Left kidney (tissue), 2 donors: Measurements from ENCODE around the gene COL18A1. TPM values are rescaled to one million over a fixed set of nuclear protein-coding genes. Genes with fewer than 3 reads are reported as not detected.

ENCODE experiments used
- DNase-seq: peaks from one replicate; pipeline ENCODE4 v3.0.0-alpha.2; 2013
- polyA plus RNA-seq: library from polyadenylated mRNA; unstranded; fragments of 120-200 nt; gene quantifications from one replicate; pipeline ENCODE4 v1.2.1, GENCODE V29; 2013; ENCODE audit not compliant: insufficient read length

COL18A1 gene
- polyA plus RNA-seq, 1 donor: 104 TPM

DNA sequence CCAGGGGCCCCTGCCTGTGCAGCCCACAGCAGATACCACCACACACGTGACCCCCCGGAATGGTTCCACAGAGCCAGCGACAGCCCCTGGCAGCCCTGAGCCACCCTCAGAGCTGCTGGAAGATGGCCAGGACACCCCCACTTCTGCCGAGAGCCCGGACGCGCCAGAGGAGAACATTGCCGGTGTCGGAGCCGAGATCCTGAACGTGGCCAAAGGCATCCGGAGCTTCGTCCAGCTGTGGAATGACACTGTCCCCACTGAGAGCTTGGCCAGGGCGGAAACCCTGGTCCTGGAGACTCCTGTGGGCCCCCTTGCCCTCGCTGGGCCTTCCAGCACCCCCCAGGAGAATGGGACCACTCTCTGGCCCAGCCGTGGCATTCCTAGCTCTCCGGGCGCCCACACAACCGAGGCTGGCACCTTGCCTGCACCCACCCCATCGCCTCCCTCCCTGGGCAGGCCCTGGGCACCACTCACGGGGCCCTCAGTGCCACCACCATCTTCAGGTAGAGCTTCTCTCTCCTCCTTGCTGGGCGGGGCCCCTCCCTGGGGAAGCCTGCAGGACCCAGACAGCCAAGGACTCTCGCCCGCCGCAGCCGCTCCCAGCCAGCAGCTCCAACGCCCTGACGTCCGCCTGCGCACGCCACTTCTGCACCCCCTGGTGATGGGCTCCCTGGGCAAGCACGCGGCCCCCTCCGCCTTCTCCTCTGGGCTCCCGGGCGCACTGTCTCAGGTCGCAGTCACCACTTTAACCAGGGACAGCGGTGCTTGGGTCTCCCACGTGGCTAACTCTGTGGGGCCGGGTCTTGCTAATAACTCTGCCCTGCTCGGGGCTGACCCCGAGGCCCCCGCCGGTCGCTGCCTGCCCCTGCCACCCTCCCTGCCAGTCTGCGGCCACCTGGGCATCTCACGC is 51.0 kb downstream of the COL18A1 start:
- no peak for DNase-seq

DNA sequence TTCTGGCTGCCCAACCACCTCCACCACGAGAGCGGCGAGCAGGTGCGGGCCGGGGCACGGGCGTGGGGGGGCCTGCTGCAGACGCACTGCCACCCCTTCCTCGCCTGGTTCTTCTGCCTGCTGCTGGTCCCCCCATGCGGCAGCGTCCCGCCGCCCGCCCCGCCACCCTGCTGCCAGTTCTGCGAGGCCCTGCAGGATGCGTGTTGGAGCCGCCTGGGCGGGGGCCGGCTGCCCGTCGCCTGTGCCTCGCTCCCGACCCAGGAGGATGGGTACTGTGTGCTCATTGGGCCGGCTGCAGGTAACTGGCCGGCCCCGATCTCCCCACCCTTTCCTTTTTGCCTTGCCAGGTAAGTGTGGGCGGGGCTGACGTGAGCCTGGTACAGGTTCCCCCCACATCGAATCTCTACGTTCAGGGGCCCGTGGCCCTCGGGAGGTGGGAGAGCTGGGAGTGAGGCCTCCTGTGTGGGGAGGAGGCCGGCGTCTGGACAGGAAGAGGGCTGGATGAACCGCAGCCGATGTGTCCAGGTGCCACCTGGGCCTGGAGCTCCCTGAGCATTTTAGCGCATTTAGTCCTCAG is 51.7 kb downstream of the COL18A1 start:
- no peak for DNase-seq

DNA sequence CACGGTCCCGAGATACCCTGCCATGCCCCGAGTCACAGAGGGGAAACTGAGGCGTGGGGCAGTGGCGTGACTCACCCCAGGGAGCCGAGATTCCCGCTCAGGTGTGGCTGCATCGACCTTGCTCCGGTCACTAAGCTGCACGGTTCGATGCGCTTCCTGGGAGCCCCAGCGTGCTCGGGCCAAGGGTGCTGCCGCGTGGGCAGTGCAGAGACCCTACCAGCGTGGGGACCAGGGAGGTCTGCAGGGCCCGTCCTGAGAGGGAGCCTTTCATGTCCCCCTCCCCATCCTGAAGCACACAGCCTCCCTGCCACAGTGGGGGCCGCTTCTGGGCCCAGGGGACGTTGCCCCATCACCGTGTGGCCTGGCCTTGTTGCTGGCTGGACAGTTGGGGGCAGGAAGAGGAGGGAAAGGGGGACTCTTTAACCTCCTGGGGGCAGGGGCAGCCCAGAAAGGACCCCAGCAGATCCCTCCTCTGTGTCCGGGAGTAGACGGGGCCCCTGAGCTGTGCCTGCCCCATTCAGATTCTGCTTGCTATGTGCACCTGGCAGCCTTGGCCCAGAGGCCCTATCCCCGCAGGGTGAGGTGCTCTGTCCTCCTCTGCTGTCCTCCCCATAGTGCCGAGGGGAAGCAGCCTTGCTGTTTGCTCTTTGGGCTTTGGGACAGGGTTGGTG is 52.3 kb downstream of the COL18A1 start:
- DNase-seq: no peak

DNA sequence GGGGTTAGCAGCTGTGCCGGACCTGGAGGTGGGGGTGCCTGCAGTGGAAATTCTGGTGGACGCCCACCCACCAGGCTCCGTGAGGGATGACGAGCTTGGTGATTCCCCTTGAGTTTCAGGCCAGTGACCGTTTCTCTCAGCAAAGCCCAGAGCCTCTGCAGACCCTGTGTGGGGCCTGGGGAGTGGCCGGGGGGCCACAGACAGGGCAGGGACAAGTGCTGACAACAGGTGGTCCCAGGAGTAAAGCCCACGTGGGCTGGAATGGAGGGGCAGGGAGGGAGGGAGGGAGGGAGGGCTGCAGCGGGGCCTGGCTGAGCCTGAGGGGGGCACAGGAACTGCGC is 52.8 kb downstream of the COL18A1 start:
- DNase-seq: no peak

DNA sequence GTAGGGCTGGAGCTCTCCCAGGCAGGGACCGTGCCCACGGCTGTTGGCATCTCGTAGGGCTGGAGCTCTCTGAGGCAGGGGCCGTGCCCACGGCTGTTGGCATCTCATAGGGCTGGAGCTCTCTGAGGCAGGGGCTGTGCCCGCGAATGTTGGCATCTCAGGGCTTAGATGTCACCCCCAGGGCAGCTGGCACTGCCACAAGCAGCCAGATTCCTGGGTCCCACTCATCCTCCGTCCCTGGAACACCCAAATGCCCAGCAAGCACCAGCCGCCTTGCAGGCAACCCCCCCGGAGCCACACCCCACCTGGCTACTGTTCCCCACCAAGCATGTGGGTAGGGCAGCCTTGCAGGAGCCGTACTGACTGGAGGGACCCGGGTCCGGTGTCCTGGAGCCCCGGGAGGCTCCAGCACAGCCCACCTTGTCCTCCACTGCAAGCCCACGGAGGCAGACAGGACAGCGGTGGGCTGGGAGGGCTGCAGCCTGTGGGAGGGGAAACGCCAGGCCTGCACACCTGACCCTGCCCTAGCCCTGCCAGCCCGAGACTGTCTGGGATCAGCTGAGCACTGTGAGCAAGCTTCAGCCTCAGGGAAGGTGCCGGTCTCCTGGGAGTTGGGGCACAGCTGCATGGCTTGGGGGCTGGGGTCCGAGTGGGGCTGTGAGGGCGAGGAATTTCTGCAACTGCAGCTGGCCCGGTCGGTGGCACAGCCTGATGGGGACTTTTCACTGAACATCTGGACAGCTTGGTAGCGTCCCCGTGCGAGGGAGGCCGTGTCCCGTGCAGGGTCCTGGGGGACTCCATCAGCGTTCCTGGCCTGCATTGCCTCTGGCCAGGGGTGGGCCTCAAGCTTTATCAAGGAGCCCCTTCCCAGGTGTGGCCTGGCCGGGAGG is 53.6 kb downstream of the COL18A1 start:
- DNase-seq: no peak

DNA sequence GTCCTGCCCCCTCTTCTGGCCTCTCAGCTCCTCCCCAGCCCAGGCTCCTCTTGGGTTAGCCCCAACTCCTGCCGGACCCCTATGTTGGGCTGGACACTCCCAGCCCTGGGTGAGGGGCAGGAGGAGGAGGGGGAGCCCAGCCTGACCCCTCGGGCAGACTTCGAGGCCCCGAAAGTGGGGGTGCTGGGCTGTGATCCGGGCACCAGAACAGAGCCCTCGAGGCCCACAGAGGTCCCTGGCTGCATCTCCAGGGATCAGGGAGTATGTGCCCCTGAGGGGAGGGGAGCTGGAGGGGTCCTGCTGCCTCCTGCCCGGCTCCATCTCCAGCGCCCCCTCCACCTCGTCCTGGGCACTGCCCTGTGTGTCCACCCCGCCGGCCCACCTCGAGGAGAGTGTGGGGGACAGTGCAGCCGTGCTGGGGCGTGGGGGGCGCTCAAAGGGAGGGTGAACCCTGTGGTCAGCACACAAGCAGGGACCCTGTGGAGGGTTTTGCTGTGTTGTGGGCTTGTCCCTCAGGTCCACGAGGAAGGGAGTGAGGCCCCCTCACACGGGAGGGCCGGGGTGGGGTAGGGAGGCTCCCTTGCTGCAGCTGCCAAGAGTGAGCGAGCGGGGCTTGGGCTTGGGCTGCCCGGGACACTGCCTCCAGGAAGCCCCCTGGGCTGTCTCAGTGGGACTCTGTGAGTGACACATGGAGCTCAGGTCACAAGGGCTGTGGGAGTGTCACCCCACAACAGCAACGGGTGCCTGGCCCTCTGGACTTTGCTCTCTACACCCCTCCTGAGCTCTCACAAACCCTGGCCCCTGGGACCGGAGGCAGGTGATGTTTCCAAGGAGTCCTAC is 54.4 kb downstream of the COL18A1 start:
- DNase-seq: no peak

DNA sequence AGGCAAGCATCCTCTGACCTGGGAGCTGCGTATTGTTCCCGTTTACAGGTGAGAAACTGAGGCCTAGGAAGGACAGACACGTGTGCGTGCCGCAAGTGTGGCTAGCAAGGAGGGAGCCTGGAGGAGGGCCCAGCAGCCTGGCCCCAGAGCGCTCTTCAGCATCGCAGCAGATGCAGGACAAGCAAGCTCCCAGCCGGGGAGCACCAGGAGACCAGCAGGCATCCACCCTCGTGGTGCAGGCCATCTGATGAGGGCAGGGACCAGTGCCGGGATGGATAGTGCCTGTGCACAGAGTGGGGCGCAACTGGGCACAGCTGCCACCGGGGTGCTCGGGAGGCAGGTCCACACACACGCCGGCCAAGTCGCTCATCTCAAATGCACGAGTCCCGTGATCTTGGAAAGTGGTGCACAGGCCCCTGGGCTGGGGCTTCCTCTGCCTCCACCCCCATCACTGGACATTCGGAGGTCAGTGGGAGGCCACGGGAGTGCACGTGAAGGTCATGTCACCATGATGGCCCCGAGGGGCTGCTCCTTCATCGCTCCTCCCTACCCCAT is 55.1 kb downstream of the COL18A1 start:
- DNase-seq: no peak

DNA sequence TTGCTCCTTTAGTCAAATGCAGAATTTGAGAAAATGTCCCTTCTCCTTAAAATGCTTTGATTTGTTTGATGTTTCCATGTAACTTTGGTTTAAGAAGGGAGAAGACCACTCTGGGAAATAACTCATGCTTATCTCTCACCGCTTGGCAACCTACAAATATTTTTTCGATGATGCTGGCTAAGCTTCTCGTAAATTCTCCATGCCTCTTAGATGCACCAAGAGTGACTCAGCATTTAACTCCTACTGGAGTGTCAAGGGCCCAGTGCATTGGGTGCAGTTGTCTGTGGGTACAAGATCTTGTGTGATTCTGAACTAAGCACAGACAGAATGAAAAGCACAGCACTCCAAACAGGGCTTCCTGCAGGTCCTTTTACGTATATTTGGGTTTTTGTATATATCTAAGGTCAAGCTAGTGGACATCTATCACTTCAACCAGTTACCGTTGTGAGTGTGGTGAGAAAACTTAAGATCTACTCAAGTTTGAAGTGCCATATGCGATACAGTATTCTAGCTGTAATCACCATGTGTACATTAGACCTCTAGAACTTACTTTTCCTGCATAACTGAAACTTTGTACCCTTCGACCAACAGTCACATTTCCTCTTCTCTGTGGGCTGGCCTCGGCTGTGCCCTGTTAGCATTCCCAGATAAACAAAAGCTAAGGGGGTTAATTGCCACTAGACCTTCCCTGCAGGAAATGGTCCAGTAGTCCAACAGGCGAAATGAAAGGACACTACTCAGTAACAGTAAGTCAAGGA is 55.8 kb downstream of the COL18A1 start:
- no peak for DNase-seq

DNA sequence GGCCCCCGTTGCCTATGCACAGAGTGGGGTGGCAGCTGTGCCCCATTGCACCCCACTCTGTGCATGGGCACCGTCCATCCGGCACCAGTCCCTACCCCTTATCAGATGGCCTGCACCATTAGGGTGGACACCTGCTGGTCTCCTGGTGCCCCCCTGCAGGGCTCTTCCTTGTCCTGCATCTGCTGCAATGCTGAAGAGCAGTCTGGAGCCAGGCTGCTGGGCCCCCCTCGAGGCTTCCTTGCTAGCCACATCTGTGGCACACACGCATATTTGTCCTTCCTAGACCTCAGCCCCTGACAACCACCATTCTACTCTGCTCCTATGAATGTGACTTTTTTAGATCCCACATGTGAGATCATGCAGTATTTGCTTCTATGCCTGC is 56.4 kb downstream of the COL18A1 start:
- no peak for DNase-seq

DNA sequence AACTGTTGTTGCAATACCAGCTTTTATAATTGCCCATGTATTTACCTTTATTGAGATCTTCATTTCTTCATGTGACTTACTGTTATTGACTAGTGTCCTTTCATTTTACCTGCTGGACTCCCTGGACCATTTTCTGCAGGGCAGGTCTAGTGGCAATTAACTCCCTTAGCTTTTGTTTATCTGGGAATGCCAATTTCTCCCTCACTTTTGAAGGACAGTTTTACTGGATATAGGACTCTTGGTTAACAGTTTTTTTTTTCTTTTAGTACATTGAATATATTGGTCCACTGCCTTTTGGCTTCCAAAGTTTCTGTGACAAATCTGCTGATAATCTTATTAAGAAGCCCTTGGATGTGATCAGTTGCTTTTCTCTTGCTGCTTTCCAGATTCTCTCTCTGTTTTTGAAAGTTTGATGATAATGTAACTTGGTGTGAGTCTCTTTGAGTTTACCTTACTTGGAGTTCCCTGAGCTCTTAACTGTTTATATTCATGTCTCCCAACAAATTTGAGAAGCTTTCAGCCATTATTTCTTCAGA is 56.9 kb downstream of the COL18A1 start:
- DNase-seq: no peak

DNA sequence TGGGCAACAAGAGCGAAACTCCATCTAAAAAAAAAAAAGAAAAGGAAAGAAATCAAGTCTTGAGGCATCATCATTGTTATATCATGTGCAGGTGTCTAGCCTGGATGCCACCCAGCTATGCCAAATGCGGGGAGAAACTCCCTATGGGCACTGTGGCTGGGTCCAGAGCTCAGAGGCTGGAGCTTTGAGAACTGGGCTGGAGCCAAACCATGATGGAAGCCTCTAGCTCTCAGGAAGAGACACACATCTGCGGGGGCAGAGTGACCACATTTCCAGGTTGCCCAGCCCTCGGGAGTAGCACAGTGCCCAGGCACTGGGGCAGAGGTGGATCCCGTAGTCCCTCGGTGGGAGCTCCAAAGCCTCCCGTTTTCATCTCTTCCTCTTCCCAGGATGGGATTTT is 58.9 kb downstream of the COL18A1 start:
- DNase-seq: no peak

DNA sequence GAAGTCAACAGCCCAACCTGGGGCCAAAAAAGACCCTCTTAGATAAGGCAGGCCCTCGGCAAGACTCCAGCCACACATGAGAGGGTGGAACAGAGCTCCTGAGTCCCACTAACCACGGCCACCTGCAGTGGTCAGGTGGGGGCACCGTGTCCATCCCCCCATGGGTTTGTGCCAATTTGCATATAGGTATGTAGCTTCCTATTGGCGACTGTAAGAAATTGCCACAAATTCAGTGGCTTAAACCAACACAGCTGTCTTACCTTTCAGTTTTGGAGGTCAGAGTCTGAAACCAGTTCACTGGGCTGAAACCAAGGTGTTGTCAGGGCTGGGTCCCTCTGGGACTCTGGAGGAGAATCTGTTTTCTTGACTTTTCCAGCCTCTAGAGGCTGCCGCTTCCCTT is 59.3 kb downstream of the COL18A1 start:
- DNase-seq: no peak

DNA sequence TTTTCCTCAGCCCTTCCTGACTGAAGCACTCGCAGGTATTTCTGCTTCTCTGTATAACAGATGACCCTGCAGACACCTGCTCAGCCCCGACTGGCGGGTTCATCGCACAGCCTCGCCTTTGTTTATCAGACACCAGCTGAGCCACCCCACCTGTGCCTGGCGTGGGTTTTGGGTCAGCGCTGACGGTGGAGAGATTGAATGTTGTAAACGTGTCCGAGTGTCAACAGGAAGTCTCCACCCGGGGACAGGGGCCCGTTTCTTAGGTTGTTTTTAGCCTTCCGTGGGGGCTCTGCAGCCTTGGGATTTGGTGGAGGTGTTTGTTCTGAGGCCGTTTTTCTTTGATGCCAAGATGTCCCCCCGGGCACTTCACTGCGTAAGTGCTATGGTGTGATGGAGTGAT is 60.1 kb downstream of the COL18A1 start:
- no peak for DNase-seq

DNA sequence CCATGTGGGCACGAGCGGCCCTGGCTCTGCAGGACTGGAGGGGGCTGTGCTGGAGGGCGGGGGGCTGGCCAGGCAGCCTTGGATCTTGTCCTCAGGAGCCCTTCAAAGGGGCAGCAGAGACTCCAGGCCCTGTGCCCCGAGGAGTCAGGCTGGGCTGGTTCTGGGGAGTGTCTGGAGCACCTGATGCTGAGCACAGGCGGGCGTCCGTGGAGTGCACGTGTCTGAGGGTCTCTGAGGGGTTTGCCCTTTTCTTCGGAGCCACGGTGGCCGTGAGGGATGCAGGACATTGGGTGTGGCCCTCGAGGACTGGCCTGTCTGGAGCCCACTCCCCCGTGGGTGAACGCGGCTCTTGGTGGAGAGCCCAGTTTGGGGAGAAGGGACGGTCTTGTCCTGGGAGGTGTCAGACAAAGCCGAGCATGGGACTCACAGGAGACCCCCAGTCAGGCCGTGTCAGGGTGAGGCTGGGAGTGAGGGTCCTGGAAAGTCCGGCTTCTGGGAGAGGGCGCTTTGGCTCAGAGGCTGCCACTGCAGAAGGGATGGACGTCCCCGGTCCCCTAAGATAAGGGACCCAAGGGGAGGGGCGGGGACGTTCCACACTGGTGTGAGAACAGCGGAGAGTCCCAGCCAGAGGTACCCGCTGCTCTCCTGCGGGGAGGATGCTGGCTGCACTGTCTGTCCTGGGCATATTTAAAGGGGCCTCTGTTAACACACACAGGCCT is 60.8 kb downstream of the COL18A1 start:
- no peak for DNase-seq

DNA sequence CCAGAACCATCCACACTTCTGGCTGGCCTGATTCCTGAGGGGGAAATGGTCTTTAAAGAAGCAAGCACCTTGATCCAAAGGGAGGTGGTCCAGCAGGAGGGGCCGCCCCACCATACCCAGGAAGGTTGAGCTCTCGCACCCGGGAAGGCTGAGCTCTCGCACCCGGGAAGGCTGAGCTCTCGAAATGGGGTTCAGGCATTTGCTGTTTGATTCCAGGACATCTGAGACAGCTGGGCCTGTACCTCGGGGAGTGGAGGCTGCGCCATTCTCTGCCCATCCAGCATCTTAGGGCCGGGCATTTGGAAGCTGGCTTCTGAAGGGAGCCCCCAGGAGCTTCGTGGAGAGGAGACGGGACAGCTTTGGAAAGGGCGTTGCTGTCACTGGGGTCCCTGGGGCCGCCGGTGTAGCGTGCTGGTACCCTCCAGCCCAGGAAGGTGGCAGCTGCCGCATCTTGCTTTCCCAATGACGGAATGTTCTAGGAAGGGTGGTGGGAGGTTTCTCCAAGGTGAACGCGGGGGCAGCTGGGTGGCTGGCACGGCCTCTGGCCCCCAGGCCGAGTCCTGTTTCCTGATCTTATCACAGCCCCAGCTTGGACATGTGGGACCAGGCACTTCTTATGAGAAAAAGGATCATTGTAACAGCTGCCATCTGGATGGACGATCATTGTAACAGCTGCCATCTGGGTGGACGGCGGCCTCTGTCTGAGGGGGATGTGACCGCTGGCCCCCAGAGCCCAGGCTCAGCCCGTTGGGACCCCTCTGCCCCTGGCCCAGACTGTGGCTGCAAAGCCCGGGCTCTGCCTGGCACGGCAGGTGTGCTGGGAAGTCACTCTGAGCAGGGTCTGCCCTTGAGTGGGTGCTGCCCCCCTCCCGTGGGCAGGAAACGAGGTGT is 61.6 kb downstream of the COL18A1 start:
- DNase-seq: peak; percentile 7

DNA sequence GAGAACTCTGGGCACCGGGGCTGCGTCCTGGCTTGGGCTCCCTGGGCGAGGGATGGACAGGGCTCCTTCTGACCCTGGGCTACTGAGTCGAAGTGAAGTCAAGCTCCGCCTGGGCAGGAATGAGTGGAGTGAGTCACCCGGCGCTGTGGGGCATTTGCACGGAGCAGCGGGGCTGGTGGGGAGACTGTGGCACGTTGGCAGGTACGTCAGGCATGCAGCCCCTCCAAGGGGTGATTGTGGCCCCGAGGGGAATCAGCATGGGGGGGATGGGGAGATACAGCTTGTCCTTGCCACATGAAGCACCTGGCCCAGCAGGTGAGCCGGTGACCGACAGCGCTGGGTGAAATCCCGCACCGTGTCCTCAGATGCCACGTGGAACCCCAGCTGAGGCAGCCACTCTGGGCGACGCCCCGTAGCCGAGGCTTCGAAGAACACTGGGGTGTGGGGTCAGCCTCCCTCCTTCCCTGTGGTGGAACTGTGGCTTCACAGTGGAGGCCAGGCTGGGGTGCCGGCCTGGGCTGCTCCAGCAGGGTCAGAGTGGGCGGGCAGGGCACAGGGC is 62.3 kb downstream of the COL18A1 start:
- DNase-seq: no peak

DNA sequence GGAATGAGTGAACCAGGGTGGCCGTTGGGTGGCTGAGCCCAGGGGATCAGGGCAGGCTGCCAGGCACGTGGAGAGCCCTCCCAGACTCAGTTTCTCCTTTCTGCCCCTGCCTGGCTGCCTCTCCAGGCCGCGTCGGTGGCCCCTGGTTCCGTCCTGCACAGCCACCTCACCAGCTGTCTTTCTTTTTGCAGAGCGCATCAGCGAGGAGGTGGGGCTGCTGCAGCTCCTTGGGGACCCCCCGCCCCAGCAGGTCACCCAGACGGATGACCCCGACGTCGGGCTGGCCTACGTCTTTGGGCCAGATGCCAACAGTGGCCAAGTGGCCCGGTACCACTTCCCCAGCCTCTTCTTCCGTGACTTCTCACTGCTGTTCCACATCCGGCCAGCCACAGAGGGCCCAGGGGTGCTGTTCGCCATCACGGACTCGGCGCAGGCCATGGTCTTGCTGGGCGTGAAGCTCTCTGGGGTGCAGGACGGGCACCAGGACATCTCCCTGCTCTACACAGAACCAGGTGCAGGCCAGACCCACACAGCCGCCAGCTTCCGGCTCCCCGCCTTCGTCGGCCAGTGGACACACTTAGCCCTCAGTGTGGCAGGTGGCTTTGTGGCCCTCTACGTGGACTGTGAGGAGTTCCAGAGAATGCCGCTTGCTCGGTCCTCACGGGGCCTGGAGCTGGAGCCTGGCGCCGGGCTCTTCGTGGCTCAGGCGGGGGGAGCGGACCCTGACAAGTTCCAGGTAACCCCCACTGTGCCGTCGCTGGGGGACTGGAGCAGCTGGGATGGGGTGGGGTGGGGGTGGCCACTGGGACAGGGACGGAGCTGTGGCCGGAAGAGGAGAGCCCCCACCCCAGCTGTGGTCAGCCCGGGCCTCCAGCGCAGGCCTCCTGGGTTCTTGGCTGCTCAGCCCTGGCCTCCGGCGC is 63.3 kb downstream of the COL18A1 start:
- DNase-seq: no peak
